HepG2 (cell line): ENCODE data around the gene ACTR1B. TPM values are rescaled to one million over a fixed set of nuclear protein-coding genes. Genes with fewer than 3 reads are reported as not detected.

ENCODE experiments used
- BCL3 ChIP-seq: sonication (generic); formaldehyde crosslinking; IDR thresholded peaks from 2 replicates; pipeline ENCODE4 v1.5.1; 2020; ENCODE audit warnings: mild to moderate bottlenecking, missing genetic modification reagents, moderate library complexity
- CCDC6 ChIP-seq: sonication (generic); formaldehyde crosslinking; IDR thresholded peaks from 2 replicates; pipeline ENCODE4 v1.8.1; 2022; ENCODE audit warnings: mild to moderate bottlenecking, missing genetic modification reagents, moderate library complexity
- DR1 ChIP-seq: sonication (generic); formaldehyde crosslinking; IDR thresholded peaks from 2 replicates; pipeline ENCODE4 v1.8.0; 2021; ENCODE audit warnings: mild to moderate bottlenecking, missing genetic modification reagents, inconsistent platforms
- ERF ChIP-seq: IDR thresholded peaks from 2 replicates; pipeline ENCODE4 v1.6.1; 2018; ENCODE audit warnings: missing biosample characterization, missing genetic modification reagents
- IRF2 ChIP-seq: IDR thresholded peaks from 2 replicates; pipeline ENCODE4 v1.6.1; 2018; ENCODE audit warnings: missing genetic modification reagents, missing compliant biosample characterization
- NCOA5 ChIP-seq: sonication (generic); formaldehyde crosslinking; IDR thresholded peaks from 2 replicates; pipeline ENCODE4 v1.4.0; 2020; ENCODE audit warnings: missing genetic modification reagents
- NCOR1 ChIP-seq: fragments of 200-600 bp; sonication (generic); IDR thresholded peaks from 2 replicates; pipeline ENCODE4 v1.7.0; 2017; ENCODE audit warnings: antibody characterized with exemption, low read length, borderline replicate concordance
- NFIC ChIP-seq: IDR thresholded peaks from 2 replicates; pipeline ENCODE4 v1.6.1; 2012; ENCODE audit warnings: mild to moderate bottlenecking, low read length, inconsistent platforms
- NFKB2 ChIP-seq: sonication (generic); formaldehyde crosslinking; IDR thresholded peaks from 2 replicates; pipeline ENCODE4 v1.4.0; 2020; ENCODE audit warnings: missing genetic modification reagents, borderline replicate concordance
- RFXAP ChIP-seq: sonication (generic); formaldehyde crosslinking; IDR thresholded peaks from 2 replicates; pipeline ENCODE4 v1.4.0; 2020; ENCODE audit warnings: missing genetic modification reagents, borderline replicate concordance
- RORA ChIP-seq: sonication (generic); formaldehyde crosslinking; IDR thresholded peaks from 2 replicates; pipeline ENCODE4 v1.5.0; 2020; ENCODE audit warnings: mild to moderate bottlenecking, missing genetic modification reagents, moderate library complexity
- TBX3 ChIP-seq: fragments of 450-650 bp; IDR thresholded peaks from 2 replicates; pipeline ENCODE4 v1.6.1; 2017; ENCODE audit warnings: antibody characterized with exemption, mild to moderate bottlenecking, inconsistent platforms, borderline replicate concordance
- ZBTB14 ChIP-seq: sonication (generic); formaldehyde crosslinking; IDR thresholded peaks from 2 replicates; pipeline ENCODE4 v1.4.0; 2020; ENCODE audit warnings: missing genetic modification reagents
- ZBTB44 ChIP-seq: sonication (generic); formaldehyde crosslinking; IDR thresholded peaks from 2 replicates; pipeline ENCODE4 v1.4.0; 2020; ENCODE audit warnings: missing genetic modification reagents
- ZKSCAN8 ChIP-seq: IDR thresholded peaks from 2 replicates; pipeline ENCODE4 v1.6.1; 2016; ENCODE audit warnings: borderline replicate concordance, missing genetic modification reagents, missing compliant biosample characterization
- ZNF282 ChIP-seq: fragments of 450-650 bp; IDR thresholded peaks from 2 replicates; pipeline ENCODE4 v1.6.1; 2018; ENCODE audit not compliant: partially characterized antibody
- ZNF577 ChIP-seq: sonication (generic); formaldehyde crosslinking; IDR thresholded peaks from 2 replicates; pipeline ENCODE4 v1.4.0; 2020; ENCODE audit warnings: mild to moderate bottlenecking, low read depth, missing genetic modification reagents, borderline replicate concordance
- ZNF614 ChIP-seq: IDR thresholded peaks from 2 replicates; pipeline ENCODE4 v1.6.1; 2018; ENCODE audit warnings: missing biosample characterization, missing genetic modification reagents, inconsistent platforms, borderline replicate concordance
- ZNF879 ChIP-seq: sonication (generic); formaldehyde crosslinking; IDR thresholded peaks from 2 replicates; pipeline ENCODE4 v1.8.1; 2023; ENCODE audit warnings: missing genetic modification reagents
- ZNF891 ChIP-seq: sonication (generic); formaldehyde crosslinking; IDR thresholded peaks from 2 replicates; pipeline ENCODE4 v1.5.0; 2020; ENCODE audit warnings: mild to moderate bottlenecking, missing genetic modification reagents
- ZSCAN22 ChIP-seq: sonication (generic); formaldehyde crosslinking; IDR thresholded peaks from 2 replicates; pipeline ENCODE4 v1.4.0; 2020; ENCODE audit warnings: mild to moderate bottlenecking, missing genetic modification reagents
- polyA plus RNA-seq, 8 experiments: library from polyadenylated mRNA; depleted of rRNA in 3 of 8; stranded (reverse) in 7 of 8; unstranded in 1 of 8; fragments of >200 nt; fragmentation: Illumina TruSeq in 4 of 8; extraction: Trizol in 4 of 8; gene quantifications; 2 replicates each; pipeline versions ENCODE4 v1.2.1 to v1.2.3, GENCODE V29; 2011 to 2016; ENCODE audit warnings: low read depth in 4 of 8, missing spikeins in 1 of 8, mixed read lengths in 1 of 8; ENCODE audit not compliant: insufficient read depth in 1 of 8
- total RNA-seq, 5 experiments: library from RNA; depleted of rRNA; stranded (reverse); fragments of >200 nt; fragmentation: Illumina TruSeq; extraction: Trizol; gene quantifications; 2 replicates each; pipeline ENCODE4 v1.2.3, GENCODE V29; 2016; ENCODE audit warnings: low read depth in 1 of 5
- TF ChIP-seq, protein P1 (sequence below): sonication (generic); formaldehyde crosslinking; IDR thresholded peaks from 2 replicates; pipeline ENCODE4 v1.5.0; 2020; ENCODE audit warnings: missing genetic modification reagents
- TF ChIP-seq, protein P2 (sequence below): sonication (generic); formaldehyde crosslinking; IDR thresholded peaks from 2 replicates; pipeline ENCODE4 v1.8.0; 2023; ENCODE audit warnings: mild to moderate bottlenecking, missing genetic modification reagents

Gene ACTR1B
- total and polyA plus RNA-seq, 2 of the 13 experiments (the other 11 are each of a cell fraction or from before 2014, with no cell fraction given): 61.7 to 76.7 TPM

- TF ChIP-seq IRF2: peak; percentile 32
- 0 out of 2 replicates have a peak, but pooled peaks have one; percentile 46 for TF ChIP-seq ZNF614
- TF ChIP-seq ZNF282: no peak
- no peak for TF ChIP-seq RORA
- TF ChIP-seq ZKSCAN8 (CRISPR knock-in tag): 0 out of 2 replicates have a peak, but pooled peaks have one; percentile 72
- TF ChIP-seq, protein P1, sequence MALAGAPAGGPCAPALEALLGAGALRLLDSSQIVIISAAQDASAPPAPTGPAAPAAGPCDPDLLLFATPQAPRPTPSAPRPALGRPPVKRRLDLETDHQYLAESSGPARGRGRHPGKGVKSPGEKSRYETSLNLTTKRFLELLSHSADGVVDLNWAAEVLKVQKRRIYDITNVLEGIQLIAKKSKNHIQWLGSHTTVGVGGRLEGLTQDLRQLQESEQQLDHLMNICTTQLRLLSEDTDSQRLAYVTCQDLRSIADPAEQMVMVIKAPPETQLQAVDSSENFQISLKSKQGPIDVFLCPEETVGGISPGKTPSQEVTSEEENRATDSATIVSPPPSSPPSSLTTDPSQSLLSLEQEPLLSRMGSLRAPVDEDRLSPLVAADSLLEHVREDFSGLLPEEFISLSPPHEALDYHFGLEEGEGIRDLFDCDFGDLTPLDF (CRISPR knock-in tag): peak; percentile 76; the same call in 1 of the 2 replicates
- TF ChIP-seq NCOA5 (CRISPR knock-in tag): 0 out of 2 replicates have a peak, but pooled peaks have one; percentile 24
- TF ChIP-seq, protein P2, sequence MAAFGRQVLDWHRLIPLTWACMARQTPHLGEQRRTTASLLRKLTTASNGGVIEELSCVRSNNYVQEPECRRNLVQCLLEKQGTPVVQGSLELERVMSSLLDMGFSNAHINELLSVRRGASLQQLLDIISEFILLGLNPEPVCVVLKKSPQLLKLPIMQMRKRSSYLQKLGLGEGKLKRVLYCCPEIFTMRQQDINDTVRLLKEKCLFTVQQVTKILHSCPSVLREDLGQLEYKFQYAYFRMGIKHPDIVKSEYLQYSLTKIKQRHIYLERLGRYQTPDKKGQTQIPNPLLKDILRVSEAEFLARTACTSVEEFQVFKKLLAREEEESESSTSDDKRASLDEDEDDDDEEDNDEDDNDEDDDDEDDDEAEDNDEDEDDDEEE: peak; percentile 43; the same call in 1 of the 2 replicates
- peak; percentile 46; the same call in 1 of the 2 replicates for TF ChIP-seq ZBTB14
- TF ChIP-seq NFIC: no peak
- peak; percentile 92 for TF ChIP-seq ZNF891
- no peak for TF ChIP-seq ZBTB44 (CRISPR knock-in tag)
- TF ChIP-seq ERF (CRISPR knock-in tag): peak; percentile 88
- peak; percentile 92; the same call in 1 of the 2 replicates for TF ChIP-seq NFKB2 (CRISPR knock-in tag)
- peak; percentile 83; the same call in 1 of the 2 replicates for TF ChIP-seq ZNF879 (CRISPR knock-in tag)
- TF ChIP-seq NCOR1: no peak
- TF ChIP-seq ZSCAN22 (CRISPR knock-in tag): no peak; the same call in 1 of the 2 replicates
- TF ChIP-seq DR1 (CRISPR knock-in tag): peak; percentile 90
- peak; percentile 73; the same call in 1 of the 2 replicates for TF ChIP-seq BCL3 (CRISPR knock-in tag)
- TF ChIP-seq RFXAP: 0 out of 2 replicates have a peak, but pooled peaks have one; percentile 70
- TF ChIP-seq CCDC6 (CRISPR knock-in tag): no peak
- TF ChIP-seq ZNF577 (CRISPR knock-in tag): no peak
- TF ChIP-seq TBX3: no peak
Observed at GRCh38 chr2:97645695-97646629, 17.9 kb downstream of the ACTR1B start, which contains the start of gene COX5B (continued).
